Stimulated activated CD8-positive, alpha-beta memory T cell treated with anti-CD3 and anti-CD28 coated beads, Interleukin-12 subunit alpha, Interleukin-12 subunit beta, amount 100 ng/mL, for 24 hours (primary cell): Measurements from ENCODE around the gene MRPL16.
"Not testable (repeated sequence)": the region's sequence is repeated elsewhere in the genome, so short reads cannot be mapped to it uniquely, and the experiment has no call there.

Source experiments
- DNase-seq: peaks from one replicate; pipeline ENCODE4 v3.0.0-alpha.2; 2020; ENCODE audit errors: extremely low read depth

The MRPL16 gene

GRCh38 chr11:59810911-59811259 lies 307 bp upstream of the MRPL16 start:
- DNase-seq = no peak

- no peak for DNase-seq
Observed at GRCh38 chr11:59807047-59807610, 3.4 kb downstream of the MRPL16 start.

GRCh38 chr11:59804061-59804460 lies 6.5 kb downstream of the MRPL16 start:
- no peak for DNase-seq

- DNase-seq = no peak
Observed at GRCh38 chr11:59802639-59803176, 7.9 kb downstream of the MRPL16 start.

- DNase-seq = no peak
Observed at GRCh38 chr11:59801981-59802638, 8.5 kb downstream of the MRPL16 start.

- no peak for DNase-seq
Observed at GRCh38 chr11:59801160-59801706, 9.3 kb downstream of the MRPL16 start.

GRCh38 chr11:59800390-59801025 lies 10.1 kb downstream of the MRPL16 start:
- DNase-seq = no peak

GRCh38 chr11:59794417-59794816 lies 16.2 kb downstream of the MRPL16 start:
- DNase-seq = no peak

GRCh38 chr11:59792507-59792906 lies 18.1 kb downstream of the MRPL16 start:
- DNase-seq = no peak

- no peak for DNase-seq
Observed at GRCh38 chr11:59791639-59792038, 18.9 kb downstream of the MRPL16 start.

GRCh38 chr11:59787816-59788215 lies 22.8 kb downstream of the MRPL16 start:
- no peak for DNase-seq

- DNase-seq = no peak
Observed at GRCh38 chr11:59787255-59787588, 23.4 kb downstream of the MRPL16 start.

GRCh38 chr11:59785818-59786217 lies 24.8 kb downstream of the MRPL16 start:
- no peak for DNase-seq

GRCh38 chr11:59784441-59784840 lies 26.1 kb downstream of the MRPL16 start:
- DNase-seq = not testable (repeated sequence)

GRCh38 chr11:59783632-59784090 lies 26.9 kb downstream of the MRPL16 start:
- DNase-seq = no peak

GRCh38 chr11:59782080-59782479 lies 28.5 kb downstream of the MRPL16 start:
- no peak for DNase-seq

GRCh38 chr11:59779487-59779886 lies 31.1 kb downstream of the MRPL16 start:
- DNase-seq = no peak

GRCh38 chr11:59778122-59778521 lies 32.5 kb downstream of the MRPL16 start:
- no peak for DNase-seq

GRCh38 chr11:59777104-59777503 lies 33.5 kb downstream of the MRPL16 start:
- DNase-seq = no peak

GRCh38 chr11:59776210-59777066 lies 34.1 kb downstream of the MRPL16 start:
- DNase-seq = no peak

- no peak for DNase-seq
Observed at GRCh38 chr11:59773083-59773440, 37.5 kb downstream of the MRPL16 start.

GRCh38 chr11:59771605-59772004 lies 39.0 kb downstream of the MRPL16 start:
- no peak for DNase-seq
